HepG2 (cell line): Measurements from ENCODE around the gene ACSS2. TPM values are rescaled to one million over a fixed set of nuclear protein-coding genes. Genes with fewer than 3 reads are reported as not detected.

ENCODE experiments used
- EED ChIP-seq: sonication (generic); formaldehyde crosslinking; IDR thresholded peaks from 2 replicates; pipeline ENCODE4 v1.5.0; 2020; ENCODE audit warnings: mild to moderate bottlenecking, missing genetic modification reagents
- EHMT2 ChIP-seq: fragments of 200-600 bp; sonication (generic); IDR thresholded peaks from 2 replicates; pipeline ENCODE4 v1.7.0; 2017; ENCODE audit warnings: antibody characterized with exemption, low read depth, low read length, borderline replicate concordance
- MIER2 ChIP-seq: IDR thresholded peaks from 2 replicates; pipeline ENCODE4 v1.6.1; 2016; ENCODE audit warnings: missing biosample characterization, missing genetic modification reagents
- MTF1 ChIP-seq: sonication (generic); formaldehyde crosslinking; IDR thresholded peaks from 2 replicates; pipeline ENCODE4 v1.5.0; 2020; ENCODE audit warnings: missing genetic modification reagents
- NCOR1 ChIP-seq: fragments of 200-600 bp; sonication (generic); IDR thresholded peaks from 2 replicates; pipeline ENCODE4 v1.7.0; 2017; ENCODE audit warnings: antibody characterized with exemption, low read length, borderline replicate concordance
- NONO ChIP-seq, 2 experiments: fragments of 450-650 bp in 1 of 2; sonication (generic) in 1 of 2; formaldehyde crosslinking in 1 of 2; IDR thresholded peaks in 1 of 2; conservative IDR thresholded peaks in 1 of 2; 2 replicates each; pipeline versions ENCODE4 v1.6.1 to v1.8.0; 2017 to 2022; ENCODE audit warnings: mild to moderate bottlenecking in 1 of 2, missing genetic modification reagents in 1 of 2, moderate library complexity in 1 of 2
- RBM39 ChIP-seq: fragments of 200-400 bp; formaldehyde crosslinking; IDR thresholded peaks from one replicate; pipeline ENCODE4 v1.6.1; 2018; ENCODE audit warnings: antibody characterized with exemption, mild to moderate bottlenecking, low read depth, low read length; ENCODE audit not compliant: poor library complexity, severe bottlenecking
- SMYD3 ChIP-seq: sonication (generic); formaldehyde crosslinking; IDR thresholded peaks from 2 replicates; pipeline ENCODE4 v1.8.1; 2023; ENCODE audit warnings: mild to moderate bottlenecking, missing genetic modification reagents
- SRF ChIP-seq: IDR thresholded peaks from 2 replicates; pipeline ENCODE4 v1.6.1; 2011; ENCODE audit warnings: mild to moderate bottlenecking, low read depth, low read length, moderate library complexity
- TBL1XR1 ChIP-seq: fragments of 150-350 bp; IDR thresholded peaks from 2 replicates; pipeline ENCODE4 v1.6.1; 2014; ENCODE audit warnings: borderline replicate concordance, low read length; ENCODE audit not compliant: partially characterized antibody
- TEAD2 ChIP-seq: sonication (generic); formaldehyde crosslinking; IDR thresholded peaks from 2 replicates; pipeline ENCODE4 v1.9.0; 2021; ENCODE audit warnings: missing genetic modification reagents
- ZNF12 ChIP-seq: sonication (generic); formaldehyde crosslinking; IDR thresholded peaks from 2 replicates; pipeline ENCODE4 v1.5.0; 2020; ENCODE audit warnings: missing genetic modification reagents
- ZNF205 ChIP-seq: IDR thresholded peaks from 2 replicates; pipeline ENCODE4 v1.6.1; 2018; ENCODE audit warnings: missing biosample characterization, missing genetic modification reagents
- ZNF260 ChIP-seq: sonication (generic); formaldehyde crosslinking; IDR thresholded peaks from 2 replicates; pipeline ENCODE4 v1.4.0; 2020; ENCODE audit warnings: missing genetic modification reagents, low read depth, mild to moderate bottlenecking, borderline replicate concordance
- ZNF549 ChIP-seq: sonication (generic); formaldehyde crosslinking; IDR thresholded peaks from 2 replicates; pipeline ENCODE4 v1.5.0; 2020; ENCODE audit warnings: missing genetic modification reagents
- ZNF598 ChIP-seq: sonication (generic); formaldehyde crosslinking; IDR thresholded peaks from 2 replicates; pipeline ENCODE4 v1.5.1; 2020; ENCODE audit warnings: mild to moderate bottlenecking, missing genetic modification reagents, borderline replicate concordance
- polyA plus RNA-seq, 8 experiments: library from polyadenylated mRNA; depleted of rRNA in 3 of 8; stranded (reverse) in 7 of 8; unstranded in 1 of 8; fragments of >200 nt; fragmentation: Illumina TruSeq in 4 of 8; extraction: Trizol in 4 of 8; gene quantifications; 2 replicates each; pipeline versions ENCODE4 v1.2.1 to v1.2.3, GENCODE V29; 2011 to 2016; ENCODE audit warnings: low read depth in 4 of 8, missing spikeins in 1 of 8, mixed read lengths in 1 of 8; ENCODE audit not compliant: insufficient read depth in 1 of 8
- total RNA-seq, 5 experiments: library from RNA; depleted of rRNA; stranded (reverse); fragments of >200 nt; fragmentation: Illumina TruSeq; extraction: Trizol; gene quantifications; 2 replicates each; pipeline ENCODE4 v1.2.3, GENCODE V29; 2016; ENCODE audit warnings: low read depth in 1 of 5
- TF ChIP-seq, protein P1 (sequence below): sonication (generic); formaldehyde crosslinking; IDR thresholded peaks from 2 replicates; pipeline ENCODE4 v1.4.0; 2020; ENCODE audit warnings: mild to moderate bottlenecking, missing genetic modification reagents
- TF ChIP-seq, protein P2 (sequence below): sonication (generic); formaldehyde crosslinking; IDR thresholded peaks from 2 replicates; pipeline ENCODE4 v1.4.0; 2020; ENCODE audit warnings: missing genetic modification reagents
- TF ChIP-seq, protein P3 (sequence below): sonication (generic); formaldehyde crosslinking; IDR thresholded peaks from 2 replicates; pipeline ENCODE4 v1.5.0; 2020; ENCODE audit warnings: mild to moderate bottlenecking, missing genetic modification reagents
- TF ChIP-seq, protein P4 (sequence below): IDR thresholded peaks from 2 replicates; pipeline ENCODE4 v1.4.0; 2020; ENCODE audit warnings: mild to moderate bottlenecking, missing genetic modification reagents

The ACSS2 gene
- total and polyA plus RNA-seq, 2 of the 13 experiments (the other 11 are each of a cell fraction or from before 2014, with no cell fraction given) = 72.8 to 89.7 TPM

DNA sequence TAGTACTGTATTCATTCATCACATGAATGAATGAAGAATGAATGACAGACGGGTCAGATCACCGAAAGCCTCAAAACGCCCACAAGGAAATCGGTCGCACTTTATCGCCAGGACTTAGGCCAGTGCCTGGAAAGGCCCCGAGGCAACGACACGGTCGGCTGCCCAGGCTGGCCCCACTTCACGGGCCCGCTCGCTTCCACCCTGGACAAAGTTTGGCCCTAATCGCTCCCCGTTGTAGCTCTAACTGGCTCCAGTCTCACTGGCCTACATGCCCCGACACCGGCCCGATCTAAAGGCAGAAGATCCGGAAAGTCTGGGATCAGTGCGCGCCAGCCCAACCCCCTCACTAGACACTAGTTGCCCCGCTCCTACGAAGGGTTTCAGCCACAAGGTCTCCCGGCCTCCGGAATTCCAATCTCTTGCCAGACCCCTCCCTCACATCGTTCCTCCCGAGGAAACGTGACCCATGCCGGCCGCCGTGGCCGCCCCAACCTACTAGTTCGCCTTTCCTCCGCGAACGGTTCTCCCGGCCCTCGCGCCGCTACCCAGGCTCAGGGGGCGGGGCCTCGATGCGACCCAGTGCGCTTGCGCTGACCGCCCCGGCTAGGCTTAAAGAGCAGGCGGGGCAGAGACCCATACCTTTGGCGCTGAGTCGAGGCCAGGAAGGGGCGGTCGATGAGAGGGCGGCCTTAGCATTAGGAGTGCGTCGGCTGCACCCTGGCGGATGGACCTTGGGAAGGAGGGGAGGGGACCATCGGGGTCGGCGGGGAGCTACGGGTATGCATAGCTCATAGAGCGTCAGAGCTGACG is 79.0 kb downstream of the ACSS2 start, which contains the start of the genes GSS and MYH7B (continued):
- TF ChIP-seq TBL1XR1 (no peak), RBM39 (peak; percentile 98), ZNF598 (peak; percentile 98), ZNF205 (CRISPR knock-in tag) (peak; percentile 84), SRF (no peak), TEAD2 (CRISPR knock-in tag) (no peak; the same call in 1 of the 2 replicates), SMYD3 (CRISPR knock-in tag) (peak; percentile 88), ZNF549 (CRISPR knock-in tag) (no peak), EED (peak; percentile 92), EHMT2 (no peak), ZNF260 (CRISPR knock-in tag) (no peak; the same call in 1 of the 2 replicates), NONO (IDR thresholded peaks at IDR 0.05) (no peak), NONO (CRISPR knock-in tag; conservative IDR thresholded peaks at IDR 0.05) (peak; percentile 100), MIER2 (CRISPR knock-in tag) (no peak), ZNF12 (CRISPR knock-in tag) (peak; percentile 88; the same call in 1 of the 2 replicates), MTF1 (CRISPR knock-in tag) (0 out of 2 replicates have a peak, but pooled peaks have one; percentile 52), NCOR1 (peak; percentile 49; the same call in 1 of the 2 replicates)
- TF ChIP-seq, protein P1, sequence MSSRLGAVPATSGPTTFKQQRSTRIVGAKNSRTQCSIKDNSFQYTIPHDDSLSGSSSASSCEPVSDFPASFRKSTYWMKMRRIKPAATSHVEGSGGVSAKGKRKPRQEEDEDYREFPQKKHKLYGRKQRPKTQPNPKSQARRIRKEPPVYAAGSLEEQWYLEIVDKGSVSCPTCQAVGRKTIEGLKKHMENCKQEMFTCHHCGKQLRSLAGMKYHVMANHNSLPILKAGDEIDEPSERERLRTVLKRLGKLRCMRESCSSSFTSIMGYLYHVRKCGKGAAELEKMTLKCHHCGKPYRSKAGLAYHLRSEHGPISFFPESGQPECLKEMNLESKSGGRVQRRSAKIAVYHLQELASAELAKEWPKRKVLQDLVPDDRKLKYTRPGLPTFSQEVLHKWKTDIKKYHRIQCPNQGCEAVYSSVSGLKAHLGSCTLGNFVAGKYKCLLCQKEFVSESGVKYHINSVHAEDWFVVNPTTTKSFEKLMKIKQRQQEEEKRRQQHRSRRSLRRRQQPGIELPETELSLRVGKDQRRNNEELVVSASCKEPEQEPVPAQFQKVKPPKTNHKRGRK = no peak
- TF ChIP-seq, protein P2, sequence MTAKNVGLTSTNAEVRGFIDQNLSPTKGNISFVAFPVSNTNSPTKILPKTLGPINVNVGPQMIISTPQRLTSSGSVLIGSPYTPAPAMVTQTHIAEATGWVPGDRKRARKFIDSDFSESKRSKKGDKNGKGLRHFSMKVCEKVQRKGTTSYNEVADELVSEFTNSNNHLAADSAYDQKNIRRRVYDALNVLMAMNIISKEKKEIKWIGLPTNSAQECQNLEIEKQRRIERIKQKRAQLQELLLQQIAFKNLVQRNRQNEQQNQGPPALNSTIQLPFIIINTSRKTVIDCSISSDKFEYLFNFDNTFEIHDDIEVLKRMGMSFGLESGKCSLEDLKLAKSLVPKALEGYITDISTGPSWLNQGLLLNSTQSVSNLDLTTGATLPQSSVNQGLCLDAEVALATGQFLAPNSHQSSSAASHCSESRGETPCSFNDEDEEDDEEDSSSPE = peak; percentile 95
- TF ChIP-seq, protein P3, sequence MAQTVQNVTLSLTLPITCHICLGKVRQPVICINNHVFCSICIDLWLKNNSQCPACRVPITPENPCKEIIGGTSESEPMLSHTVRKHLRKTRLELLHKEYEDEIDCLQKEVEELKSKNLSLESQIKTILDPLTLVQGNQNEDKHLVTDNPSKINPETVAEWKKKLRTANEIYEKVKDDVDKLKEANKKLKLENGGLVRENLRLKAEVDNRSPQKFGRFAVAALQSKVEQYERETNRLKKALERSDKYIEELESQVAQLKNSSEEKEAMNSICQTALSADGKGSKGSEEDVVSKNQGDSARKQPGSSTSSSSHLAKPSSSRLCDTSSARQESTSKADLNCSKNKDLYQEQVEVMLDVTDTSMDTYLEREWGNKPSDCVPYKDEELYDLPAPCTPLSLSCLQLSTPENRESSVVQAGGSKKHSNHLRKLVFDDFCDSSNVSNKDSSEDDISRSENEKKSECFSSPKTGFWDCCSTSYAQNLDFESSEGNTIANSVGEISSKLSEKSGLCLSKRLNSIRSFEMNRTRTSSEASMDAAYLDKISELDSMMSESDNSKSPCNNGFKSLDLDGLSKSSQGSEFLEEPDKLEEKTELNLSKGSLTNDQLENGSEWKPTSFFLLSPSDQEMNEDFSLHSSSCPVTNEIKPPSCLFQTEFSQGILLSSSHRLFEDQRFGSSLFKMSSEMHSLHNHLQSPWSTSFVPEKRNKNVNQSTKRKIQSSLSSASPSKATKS (CRISPR knock-in tag) = no peak
- TF ChIP-seq, protein P4, sequence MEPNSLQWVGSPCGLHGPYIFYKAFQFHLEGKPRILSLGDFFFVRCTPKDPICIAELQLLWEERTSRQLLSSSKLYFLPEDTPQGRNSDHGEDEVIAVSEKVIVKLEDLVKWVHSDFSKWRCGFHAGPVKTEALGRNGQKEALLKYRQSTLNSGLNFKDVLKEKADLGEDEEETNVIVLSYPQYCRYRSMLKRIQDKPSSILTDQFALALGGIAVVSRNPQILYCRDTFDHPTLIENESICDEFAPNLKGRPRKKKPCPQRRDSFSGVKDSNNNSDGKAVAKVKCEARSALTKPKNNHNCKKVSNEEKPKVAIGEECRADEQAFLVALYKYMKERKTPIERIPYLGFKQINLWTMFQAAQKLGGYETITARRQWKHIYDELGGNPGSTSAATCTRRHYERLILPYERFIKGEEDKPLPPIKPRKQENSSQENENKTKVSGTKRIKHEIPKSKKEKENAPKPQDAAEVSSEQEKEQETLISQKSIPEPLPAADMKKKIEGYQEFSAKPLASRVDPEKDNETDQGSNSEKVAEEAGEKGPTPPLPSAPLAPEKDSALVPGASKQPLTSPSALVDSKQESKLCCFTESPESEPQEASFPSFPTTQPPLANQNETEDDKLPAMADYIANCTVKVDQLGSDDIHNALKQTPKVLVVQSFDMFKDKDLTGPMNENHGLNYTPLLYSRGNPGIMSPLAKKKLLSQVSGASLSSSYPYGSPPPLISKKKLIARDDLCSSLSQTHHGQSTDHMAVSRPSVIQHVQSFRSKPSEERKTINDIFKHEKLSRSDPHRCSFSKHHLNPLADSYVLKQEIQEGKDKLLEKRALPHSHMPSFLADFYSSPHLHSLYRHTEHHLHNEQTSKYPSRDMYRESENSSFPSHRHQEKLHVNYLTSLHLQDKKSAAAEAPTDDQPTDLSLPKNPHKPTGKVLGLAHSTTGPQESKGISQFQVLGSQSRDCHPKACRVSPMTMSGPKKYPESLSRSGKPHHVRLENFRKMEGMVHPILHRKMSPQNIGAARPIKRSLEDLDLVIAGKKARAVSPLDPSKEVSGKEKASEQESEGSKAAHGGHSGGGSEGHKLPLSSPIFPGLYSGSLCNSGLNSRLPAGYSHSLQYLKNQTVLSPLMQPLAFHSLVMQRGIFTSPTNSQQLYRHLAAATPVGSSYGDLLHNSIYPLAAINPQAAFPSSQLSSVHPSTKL (CRISPR knock-in tag) = peak; percentile 84
